Tibial nerve (tissue), 4 donors: Measurements from ENCODE around the gene JAML.

ENCODE experiments used
- CTCF ChIP-seq, 5 experiments: fragments of 200-600 bp in 3 of 5; fragments of 450-650 bp in 2 of 5; sonication (generic) in 3 of 5; IDR thresholded peaks; one replicate each; pipeline ENCODE4 v1.5.1; 2016 to 2019; ENCODE audit warnings: antibody characterized with exemption in 5 of 5, mild to moderate bottlenecking in 3 of 5, moderate library complexity in 2 of 5
- EP300 ChIP-seq, 2 donors: sonication (generic); formaldehyde crosslinking; IDR thresholded peaks; one replicate each; pipeline ENCODE4 v1.6.1; 2017; ENCODE audit warnings: antibody characterized with exemption in 2 of 2, mild to moderate bottlenecking in 1 of 2
- POLR2A ChIP-seq, 2 donors: fragments of 450-650 bp; IDR thresholded peaks; one replicate each; pipeline ENCODE4 v1.6.1; 2017; ENCODE audit warnings: antibody characterized with exemption in 2 of 2, mild to moderate bottlenecking in 2 of 2, moderate library complexity in 2 of 2

GRCh38 chr11:118221419-118221818, 3.4 kb downstream of the JAML start:
- TF ChIP-seq CTCF (IDR thresholded peaks at IDR 0.05) (no peak), EP300 (IDR thresholded peaks at IDR 0.05) (no peak), POLR2A (IDR thresholded peaks at IDR 0.05) (no peak)
